ENCODE data around the gene L1CAM.

L1CAM gene

GRCh38 chrX:153875391-153876111 lies 10.4 kb downstream of the L1CAM start:
- peak; percentile 45 for DNase-seq (ENCODE audit: low spot score)

- no peak for DNase-seq (ENCODE audit: low spot score)
Observed at GRCh38 chrX:153874366-153875125, 11.4 kb downstream of the L1CAM start.

- DNase-seq (ENCODE audit: low spot score), result no peak
Observed at GRCh38 chrX:153874085-153874365, 11.9 kb downstream of the L1CAM start.

GRCh38 chrX:153873282-153874084 lies 12.5 kb downstream of the L1CAM start:
- no peak for DNase-seq (ENCODE audit: low spot score)

- no peak for DNase-seq (ENCODE audit: low spot score)
Observed at GRCh38 chrX:153871946-153872878, 13.8 kb downstream of the L1CAM start.

- no peak for DNase-seq (ENCODE audit: low spot score)
Observed at GRCh38 chrX:153871451-153871850, 14.5 kb downstream of the L1CAM start.

GRCh38 chrX:153870791-153871360 lies 15.1 kb downstream of the L1CAM start:
- no peak for DNase-seq (ENCODE audit: low spot score)

GRCh38 chrX:153870288-153870690 lies 15.7 kb downstream of the L1CAM start:
- DNase-seq (ENCODE audit: low spot score), result no peak

GRCh38 chrX:153869473-153870287 lies 16.3 kb downstream of the L1CAM start:
- no peak for DNase-seq (ENCODE audit: low spot score)

GRCh38 chrX:153868576-153869472 lies 17.1 kb downstream of the L1CAM start:
- DNase-seq (ENCODE audit: low spot score), result no peak

- DNase-seq (ENCODE audit: low spot score), result no peak
Observed at GRCh38 chrX:153867671-153868070, 18.3 kb downstream of the L1CAM start.

GRCh38 chrX:153867139-153867538 lies 18.8 kb downstream of the L1CAM start:
- DNase-seq (ENCODE audit: low spot score), result no peak

GRCh38 chrX:153866302-153867019 lies 19.5 kb downstream of the L1CAM start:
- no peak for DNase-seq (ENCODE audit: low spot score)

- no peak for DNase-seq (ENCODE audit: low spot score)
Observed at GRCh38 chrX:153865685-153866084, 20.3 kb downstream of the L1CAM start.

- no peak for DNase-seq (ENCODE audit: low spot score)
Observed at GRCh38 chrX:153865321-153865580, 20.7 kb downstream of the L1CAM start.

- no peak for DNase-seq (ENCODE audit: low spot score)
Observed at GRCh38 chrX:153864561-153865320, 21.2 kb downstream of the L1CAM start.

- no peak for DNase-seq (ENCODE audit: low spot score)
Observed at GRCh38 chrX:153864101-153864500, 21.9 kb downstream of the L1CAM start.

GRCh38 chrX:153863251-153863991 lies 22.6 kb downstream of the L1CAM start:
- DNase-seq (ENCODE audit: low spot score), result no peak
